ENCODE measurements around the gene CNGB1. TPM values are rescaled to one million over a fixed set of nuclear protein-coding genes. Genes with fewer than 3 reads are reported as not detected.

CNGB1 gene
- polyA plus RNA-seq, 1 of the 3 experiments (the other 2 are of a cell fraction): 0.05 TPM

- no peaks in the 10 kb centered on the region; a peak in 1 of 4 replicates for H3K4me1 ChIP-seq (ENCODE audit: control insufficient read depth in 1 of 2, insufficient read depth in 2 of 2, low read depth in 1 of 2, low read length in 1 of 2)
- H3K9ac ChIP-seq: no peak overlapping the region
- no peak for DNase-seq
- H2AFZ ChIP-seq (ENCODE audit: low read depth): no peak overlapping the region
- H3K36me3 ChIP-seq (replicated peaks in 1 of 2; ENCODE audit: control insufficient read depth in 1 of 2, insufficient read depth in 2 of 2, low read length in 1 of 2): no peaks in the 10 kb centered on the region
- H3K4me3 ChIP-seq (ENCODE audit: low read depth in 2 of 2, low read length in 1 of 2): no peak overlapping the region
- WGBS (ENCODE audit: low lambda C conversion rate): 69% methylated on average over 5 of the region's 7 CpGs
- POLR2A ChIA-PET: no interaction called here
- no peaks in the 10 kb centered on the region for H3F3A ChIP-seq (replicated peaks; ENCODE audit: insufficient read depth)
- no peaks in the 10 kb centered on the region for H3K9me3 ChIP-seq
- H3K27me3 ChIP-seq (ENCODE audit: insufficient read depth): peaks cover 8% of the 10 kb centered on the region; the same call in 1 of the 2 replicates
- no peaks in the 10 kb centered on the region for H3K9me2 ChIP-seq
- H3K4me2 ChIP-seq: no peak overlapping the region
- no peaks in the 10 kb centered on the region for H4K20me1 ChIP-seq (ENCODE audit: insufficient read depth)
- H3K27ac ChIP-seq (ENCODE audit: low read depth in 2 of 2, low read length in 1 of 2): no peak overlapping the region
- no peaks in the 10 kb centered on the region for H3K79me2 ChIP-seq (ENCODE audit: insufficient read depth)
- TF ChIP-seq RAD21 (IDR thresholded peaks at IDR 0.05; ENCODE audit: low read length): no peak
- TF ChIP-seq NRF1 (IDR thresholded peaks at IDR 0.05; ENCODE audit: low read depth, low read length): no peak
- no peak for TF ChIP-seq GABPA (IDR thresholded peaks at IDR 0.05; ENCODE audit: low read depth)
- TF ChIP-seq JUND (IDR thresholded peaks at IDR 0.05): no peak
- no peak for TF ChIP-seq TEAD4 (IDR thresholded peaks at IDR 0.05; ENCODE audit: borderline replicate concordance, insufficient read depth)
- TF ChIP-seq ELF1 (IDR thresholded peaks at IDR 0.05): no peak
- TF ChIP-seq YY1 (IDR thresholded peaks at IDR 0.05; ENCODE audit: low read depth): no peak
- no peak for TF ChIP-seq EP300 (IDR thresholded peaks at IDR 0.05; ENCODE audit: borderline replicate concordance in 1 of 2, low read depth in 1 of 2, low read length in 1 of 2)
- no peak for TF ChIP-seq TAF1 (IDR thresholded peaks at IDR 0.05; ENCODE audit: borderline replicate concordance, low read depth, low read length)
- no peak for TF ChIP-seq IRF3 (IDR thresholded peaks at IDR 0.05; ENCODE audit: low read depth, low read length)
- TF ChIP-seq, protein P1, sequence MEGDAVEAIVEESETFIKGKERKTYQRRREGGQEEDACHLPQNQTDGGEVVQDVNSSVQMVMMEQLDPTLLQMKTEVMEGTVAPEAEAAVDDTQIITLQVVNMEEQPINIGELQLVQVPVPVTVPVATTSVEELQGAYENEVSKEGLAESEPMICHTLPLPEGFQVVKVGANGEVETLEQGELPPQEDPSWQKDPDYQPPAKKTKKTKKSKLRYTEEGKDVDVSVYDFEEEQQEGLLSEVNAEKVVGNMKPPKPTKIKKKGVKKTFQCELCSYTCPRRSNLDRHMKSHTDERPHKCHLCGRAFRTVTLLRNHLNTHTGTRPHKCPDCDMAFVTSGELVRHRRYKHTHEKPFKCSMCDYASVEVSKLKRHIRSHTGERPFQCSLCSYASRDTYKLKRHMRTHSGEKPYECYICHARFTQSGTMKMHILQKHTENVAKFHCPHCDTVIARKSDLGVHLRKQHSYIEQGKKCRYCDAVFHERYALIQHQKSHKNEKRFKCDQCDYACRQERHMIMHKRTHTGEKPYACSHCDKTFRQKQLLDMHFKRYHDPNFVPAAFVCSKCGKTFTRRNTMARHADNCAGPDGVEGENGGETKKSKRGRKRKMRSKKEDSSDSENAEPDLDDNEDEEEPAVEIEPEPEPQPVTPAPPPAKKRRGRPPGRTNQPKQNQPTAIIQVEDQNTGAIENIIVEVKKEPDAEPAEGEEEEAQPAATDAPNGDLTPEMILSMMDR (IDR thresholded peaks at IDR 0.05): no peak
- TF ChIP-seq NFIC (IDR thresholded peaks at IDR 0.05; ENCODE audit: borderline replicate concordance): no peak
- no peak for TF ChIP-seq TCF12 (IDR thresholded peaks at IDR 0.05)
- TF ChIP-seq SMC3 (IDR thresholded peaks at IDR 0.05; ENCODE audit: low read depth, low read length): no peak
- TF ChIP-seq CHD2 (IDR thresholded peaks at IDR 0.05; ENCODE audit: low read length, partially characterized antibody): no peak
- TF ChIP-seq, protein P2, sequence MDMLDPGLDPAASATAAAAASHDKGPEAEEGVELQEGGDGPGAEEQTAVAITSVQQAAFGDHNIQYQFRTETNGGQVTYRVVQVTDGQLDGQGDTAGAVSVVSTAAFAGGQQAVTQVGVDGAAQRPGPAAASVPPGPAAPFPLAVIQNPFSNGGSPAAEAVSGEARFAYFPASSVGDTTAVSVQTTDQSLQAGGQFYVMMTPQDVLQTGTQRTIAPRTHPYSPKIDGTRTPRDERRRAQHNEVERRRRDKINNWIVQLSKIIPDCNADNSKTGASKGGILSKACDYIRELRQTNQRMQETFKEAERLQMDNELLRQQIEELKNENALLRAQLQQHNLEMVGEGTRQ (IDR thresholded peaks at IDR 0.05; ENCODE audit: borderline replicate concordance, low read depth, low read length): no peak
- TF ChIP-seq GATA2 (CRISPR knock-in tag; IDR thresholded peaks at IDR 0.05): no peak
- TF ChIP-seq, protein P3, sequence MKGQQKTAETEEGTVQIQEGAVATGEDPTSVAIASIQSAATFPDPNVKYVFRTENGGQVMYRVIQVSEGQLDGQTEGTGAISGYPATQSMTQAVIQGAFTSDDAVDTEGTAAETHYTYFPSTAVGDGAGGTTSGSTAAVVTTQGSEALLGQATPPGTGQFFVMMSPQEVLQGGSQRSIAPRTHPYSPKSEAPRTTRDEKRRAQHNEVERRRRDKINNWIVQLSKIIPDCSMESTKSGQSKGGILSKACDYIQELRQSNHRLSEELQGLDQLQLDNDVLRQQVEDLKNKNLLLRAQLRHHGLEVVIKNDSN (IDR thresholded peaks at IDR 0.05; ENCODE audit: borderline replicate concordance, low read depth): no peak
- TF ChIP-seq RCOR1 (IDR thresholded peaks at IDR 0.05; ENCODE audit: low read length): no peak
- CTCF ChIA-PET: no interaction called here
Measured at GRCh38 chr16:57960826-57961472, 10.0 kb downstream of the CNGB1 start.

All from SK-N-SH (cell line).